Activated CD4-positive, alpha-beta T cell treated with anti-CD3 and anti-CD28 coated beads, Interleukin-2, amount 10 ng/mL, durations not matched to agents 24 days and 14 days (primary cell): Measurements from ENCODE around the gene EXPH5. TPM values are rescaled to one million over a fixed set of nuclear protein-coding genes. Genes with fewer than 3 reads are reported as not detected.
"Not testable (repeated sequence)": the region's sequence is repeated elsewhere in the genome, so short reads cannot be mapped to it uniquely, and the experiment has no call there.

Experiments
- DNase-seq: peaks from one replicate; pipeline ENCODE4 v3.0.0; 2022
- H3K27ac Mint-ChIP-seq: one replicate; pipeline ENCODE4 v1.8.0; 2022; ENCODE audit warnings: mild to moderate bottlenecking, mixed read lengths
- H3K27me3 Mint-ChIP-seq: one replicate; pipeline ENCODE4 v1.8.0; 2022; ENCODE audit warnings: mixed read lengths
- H3K36me3 Mint-ChIP-seq: one replicate; pipeline ENCODE4 v1.8.0; 2022; ENCODE audit warnings: low read depth, mild to moderate bottlenecking, mixed read lengths
- H3K4me1 Mint-ChIP-seq: one replicate; pipeline ENCODE4 v1.8.0; 2021; ENCODE audit warnings: mixed read lengths
- H3K4me3 Mint-ChIP-seq: one replicate; pipeline ENCODE4 v1.8.0; 2022; ENCODE audit warnings: mild to moderate bottlenecking, moderate library complexity, mixed read lengths
- H3K9me3 Mint-ChIP-seq: one replicate; pipeline ENCODE4 v1.8.0; 2021; ENCODE audit warnings: mixed read lengths
- intact Hi-C: fragments of 100-400 bp; cut with micrococcal nuclease; formaldehyde crosslinking; loops from one replicate; pipeline ENCODE4 v1.15.1; 2023
- total RNA-seq: library from RNA; stranded (reverse); gene quantifications from 2 replicates; pipeline ENCODE4 v1.2.3, GENCODE V29; 2022

Gene EXPH5
- total RNA-seq, 1 donor from 2014 or later: 0.91 TPM

GRCh38 chr11:108591893-108592292, 1.7 kb downstream of the EXPH5 start:
- Mint-ChIP-seq H3K9me3 (no peaks in the 10 kb centered on the region), H3K27me3 (peaks cover 49% of the 10 kb centered on the region), H3K4me1 (peaks cover 16% of the 10 kb centered on the region), H3K4me3 (peak overlapping the region; percentile 30), H3K36me3 (no peaks in the 10 kb centered on the region), H3K27ac (no peak overlapping the region)
- DNase-seq: no peak
- intact Hi-C loops: loop anchor here (2.0 kb wide), 1 partner anchor 73 kb away; the partner anchor contains the start of gene DDX10

- DNase-seq: no peak
- Mint-ChIP-seq H3K27ac (no peak overlapping the region), H3K27me3 (peaks cover 31% of the 10 kb centered on the region), H3K9me3 (no peaks in the 10 kb centered on the region), H3K4me3 (no peak overlapping the region), H3K36me3 (no peaks in the 10 kb centered on the region), H3K4me1 (peaks cover 16% of the 10 kb centered on the region)
- intact Hi-C loops: no loop called here
Observed at GRCh38 chr11:108589136-108589535, 4.4 kb downstream of the EXPH5 start.

DNA sequence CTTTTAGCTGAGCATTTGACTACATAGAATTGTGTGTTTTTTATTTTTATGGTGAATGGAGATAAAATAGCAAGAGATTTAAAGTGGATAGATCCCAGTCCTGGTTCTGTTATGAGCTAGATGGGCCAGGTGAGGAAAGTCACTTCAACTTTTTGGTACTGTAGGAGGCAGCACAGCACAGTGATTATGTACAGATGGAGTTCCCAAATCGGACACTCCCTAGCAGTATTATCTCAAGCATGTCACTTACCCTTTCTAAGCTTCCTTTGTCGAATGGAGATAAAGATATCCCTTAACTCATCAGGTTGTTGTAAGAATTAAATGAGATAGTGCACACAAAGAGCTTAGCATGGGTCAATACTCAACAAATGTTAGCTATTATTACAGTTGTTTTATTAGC, 5.3 kb downstream of the EXPH5 start:
- H3K9me3 Mint-ChIP-seq: no peaks in the 10 kb centered on the region
- no peak overlapping the region for H3K4me3 Mint-ChIP-seq
- H3K27ac Mint-ChIP-seq: no peak overlapping the region
- peaks cover 7% of the 10 kb centered on the region for H3K4me1 Mint-ChIP-seq
- DNase-seq: no peak
- H3K36me3 Mint-ChIP-seq: no peaks in the 10 kb centered on the region
- intact Hi-C loops: no loop called here
- peaks cover 22% of the 10 kb centered on the region for H3K27me3 Mint-ChIP-seq

DNA sequence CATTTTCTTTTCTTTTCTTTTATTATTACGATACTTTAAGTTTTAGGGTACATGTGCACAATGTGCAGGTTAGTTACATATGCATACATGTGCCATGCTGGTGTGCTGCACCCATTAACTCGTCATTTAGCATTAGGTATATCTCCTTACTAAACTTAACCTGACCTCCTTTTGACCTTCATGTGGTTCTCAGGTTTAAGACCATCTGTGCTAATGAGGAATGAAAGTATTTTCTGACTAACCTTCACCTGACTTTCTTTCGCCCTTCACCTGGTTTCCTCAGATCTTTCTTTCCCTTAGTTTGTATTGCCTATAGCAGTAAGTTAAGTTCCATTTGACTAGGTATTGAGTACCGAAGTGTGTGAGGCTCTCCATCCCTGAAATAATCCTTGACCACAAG, 6.5 kb downstream of the EXPH5 start:
- H3K9me3 Mint-ChIP-seq: no peaks in the 10 kb centered on the region
- no peaks in the 10 kb centered on the region for H3K36me3 Mint-ChIP-seq
- DNase-seq: no peak
- H3K27ac Mint-ChIP-seq: no peak overlapping the region
- no peak overlapping the region for H3K4me3 Mint-ChIP-seq
- H3K4me1 Mint-ChIP-seq: no peaks in the 10 kb centered on the region
- intact Hi-C loops: no loop called here
- peaks cover 14% of the 10 kb centered on the region for H3K27me3 Mint-ChIP-seq

- DNase-seq: no peak
- H3K4me3 Mint-ChIP-seq: no peak overlapping the region
- no peaks in the 10 kb centered on the region for H3K36me3 Mint-ChIP-seq
- peaks cover 10% of the 10 kb centered on the region for H3K27me3 Mint-ChIP-seq
- H3K27ac Mint-ChIP-seq: no peak overlapping the region
- H3K9me3 Mint-ChIP-seq: no peaks in the 10 kb centered on the region
- intact Hi-C loops: no loop called here
- no peaks in the 10 kb centered on the region for H3K4me1 Mint-ChIP-seq
Observed at GRCh38 chr11:108586600-108586999, 7.0 kb downstream of the EXPH5 start.

DNA sequence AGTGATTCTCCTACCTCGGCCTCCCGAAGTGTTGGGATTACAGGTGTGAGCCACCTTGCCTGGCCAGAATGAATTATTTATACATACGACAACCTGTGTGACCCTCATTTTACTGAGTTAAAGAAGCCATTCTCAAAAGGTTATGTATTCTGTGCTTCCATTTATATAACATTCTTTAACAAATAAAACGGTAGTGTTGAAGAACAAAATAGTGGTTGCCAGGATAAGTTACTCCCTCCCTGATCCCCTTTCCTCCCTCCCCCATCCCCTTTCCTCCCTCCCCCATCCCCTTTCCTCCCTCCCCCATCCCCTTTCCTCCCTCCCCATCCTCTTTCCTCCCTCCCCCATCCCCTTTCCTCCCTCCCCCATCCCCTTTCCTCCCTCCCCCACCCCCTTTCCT, 7.4 kb downstream of the EXPH5 start:
- H3K4me3 Mint-ChIP-seq, DNase-seq, H3K4me1 Mint-ChIP-seq, H3K27ac Mint-ChIP-seq, intact Hi-C loops, H3K36me3 Mint-ChIP-seq, H3K9me3 Mint-ChIP-seq, H3K27me3 Mint-ChIP-seq: not testable (repeated sequence)

- Mint-ChIP-seq H3K27ac (no peak overlapping the region), H3K4me1 (no peaks in the 10 kb centered on the region), H3K4me3 (no peak overlapping the region), H3K36me3 (no peaks in the 10 kb centered on the region), H3K9me3 (no peaks in the 10 kb centered on the region), H3K27me3 (peaks cover 5% of the 10 kb centered on the region)
- intact Hi-C loops: no loop called here
- DNase-seq: no peak
Observed at GRCh38 chr11:108584973-108585372, 8.6 kb downstream of the EXPH5 start.

- Mint-ChIP-seq H3K27me3 (peaks cover 3% of the 10 kb centered on the region), H3K36me3 (no peaks in the 10 kb centered on the region), H3K4me1 (no peaks in the 10 kb centered on the region), H3K27ac (no peak overlapping the region), H3K9me3 (no peaks in the 10 kb centered on the region), H3K4me3 (no peak overlapping the region)
- DNase-seq: no peak
- intact Hi-C loops: no loop called here
Observed at GRCh38 chr11:108580645-108581044, 12.9 kb downstream of the EXPH5 start.

DNA sequence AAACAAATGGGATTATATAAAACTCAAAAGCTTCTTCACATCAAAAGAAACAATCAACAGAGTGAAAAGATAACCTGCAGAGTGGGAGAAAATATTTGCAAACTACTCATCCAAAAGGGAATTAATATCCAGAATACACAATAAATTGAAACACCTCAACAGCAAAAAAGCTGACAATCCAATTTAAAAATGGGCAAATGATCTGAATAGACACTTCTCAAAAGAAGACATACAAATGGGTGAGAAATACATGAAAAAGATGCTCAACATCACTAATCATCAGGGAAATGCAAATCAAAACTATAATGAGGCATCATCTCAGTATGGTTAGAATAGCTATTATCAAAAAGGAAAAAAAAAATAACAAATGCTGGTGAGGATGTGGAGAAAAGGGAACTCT, 13.5 kb downstream of the EXPH5 start:
- Mint-ChIP-seq H3K27me3 (peaks cover 3% of the 10 kb centered on the region), H3K36me3 (no peaks in the 10 kb centered on the region), H3K4me1 (no peaks in the 10 kb centered on the region), H3K9me3 (no peaks in the 10 kb centered on the region), H3K27ac (no peak overlapping the region), H3K4me3 (no peak overlapping the region)
- intact Hi-C loops: no loop called here
- no peak for DNase-seq

- Mint-ChIP-seq H3K36me3 (no peaks in the 10 kb centered on the region), H3K27ac (no peak overlapping the region), H3K4me1 (no peaks in the 10 kb centered on the region), H3K27me3 (peaks cover 3% of the 10 kb centered on the region), H3K9me3 (no peaks in the 10 kb centered on the region), H3K4me3 (no peak overlapping the region)
- DNase-seq: no peak
- intact Hi-C loops: no loop called here
Observed at GRCh38 chr11:108576523-108576922, 17.0 kb downstream of the EXPH5 start.

- H3K4me1 Mint-ChIP-seq: no peaks in the 10 kb centered on the region
- no peaks in the 10 kb centered on the region for H3K9me3 Mint-ChIP-seq
- DNase-seq: no peak
- H3K4me3 Mint-ChIP-seq: no peak overlapping the region
- H3K27me3 Mint-ChIP-seq: peaks cover 3% of the 10 kb centered on the region
- intact Hi-C loops: no loop called here
- no peak overlapping the region for H3K27ac Mint-ChIP-seq
- no peaks in the 10 kb centered on the region for H3K36me3 Mint-ChIP-seq
Observed at GRCh38 chr11:108574675-108575074, 18.9 kb downstream of the EXPH5 start.

DNA sequence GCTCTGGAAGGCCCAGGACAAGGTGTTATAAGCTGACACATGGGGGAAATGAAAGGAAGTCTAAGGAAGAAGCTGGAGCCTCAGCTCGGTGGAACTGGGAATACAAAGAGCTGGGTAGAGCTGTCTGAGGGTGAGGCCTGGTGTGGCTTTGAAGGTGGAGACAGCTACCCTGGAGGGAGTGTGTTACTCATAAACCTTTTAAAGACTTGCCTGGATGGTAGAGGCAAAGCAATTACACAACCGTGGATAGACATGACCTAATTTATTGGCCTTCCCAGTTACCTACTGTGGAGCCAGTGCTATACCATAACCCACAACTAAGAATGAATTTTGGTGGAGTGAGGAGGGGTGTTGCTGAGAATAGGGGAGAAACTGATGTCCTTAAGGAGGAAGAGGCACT, 22.6 kb downstream of the EXPH5 start:
- intact Hi-C loops: no loop called here
- Mint-ChIP-seq H3K4me1 (no peaks in the 10 kb centered on the region), H3K27ac (no peak overlapping the region), H3K9me3 (no peaks in the 10 kb centered on the region), H3K27me3 (no peaks in the 10 kb centered on the region), H3K36me3 (no peaks in the 10 kb centered on the region), H3K4me3 (no peak overlapping the region)
- DNase-seq: no peak

DNA sequence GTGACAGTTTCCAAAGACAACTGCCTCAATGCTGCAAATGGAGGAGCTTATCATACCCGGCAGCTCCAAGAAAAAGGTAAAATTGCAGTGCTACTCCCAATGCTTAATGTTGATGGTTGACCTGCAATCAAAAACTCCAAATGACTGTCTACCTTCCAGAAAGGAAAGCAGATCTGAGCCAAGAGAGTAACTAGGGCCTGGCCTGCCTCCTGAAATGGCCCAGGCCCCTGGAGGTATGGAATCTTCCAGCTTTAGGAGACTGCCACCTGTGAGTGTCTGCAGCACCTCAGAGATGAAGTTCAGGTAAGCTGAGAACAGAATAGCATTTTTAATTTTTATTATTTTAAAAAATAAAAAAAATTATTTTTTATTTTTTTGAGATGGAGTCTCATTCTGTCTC, 23.7 kb downstream of the EXPH5 start:
- Mint-ChIP-seq H3K27ac (no peak overlapping the region), H3K4me1 (no peaks in the 10 kb centered on the region), H3K27me3 (no peaks in the 10 kb centered on the region), H3K4me3 (no peak overlapping the region), H3K9me3 (no peaks in the 10 kb centered on the region), H3K36me3 (no peaks in the 10 kb centered on the region)
- intact Hi-C loops: no loop called here
- DNase-seq: no peak

- Mint-ChIP-seq H3K9me3 (no peaks in the 10 kb centered on the region), H3K36me3 (no peaks in the 10 kb centered on the region), H3K27ac (no peak overlapping the region), H3K4me1 (no peaks in the 10 kb centered on the region), H3K4me3 (no peak overlapping the region), H3K27me3 (no peaks in the 10 kb centered on the region)
- DNase-seq: no peak
- intact Hi-C loops: no loop called here
Observed at GRCh38 chr11:108568195-108568858, 25.2 kb downstream of the EXPH5 start.

- H3K4me3 Mint-ChIP-seq: no peak overlapping the region
- no peaks in the 10 kb centered on the region for H3K9me3 Mint-ChIP-seq
- H3K36me3 Mint-ChIP-seq: no peaks in the 10 kb centered on the region
- H3K27me3 Mint-ChIP-seq: no peaks in the 10 kb centered on the region
- H3K27ac Mint-ChIP-seq: no peak overlapping the region
- H3K4me1 Mint-ChIP-seq: no peaks in the 10 kb centered on the region
- no peak for DNase-seq
- intact Hi-C loops: no loop called here
Observed at GRCh38 chr11:108565653-108566052, 27.9 kb downstream of the EXPH5 start.
